Measurements from ENCODE around the gene ESPNL.

DNA sequence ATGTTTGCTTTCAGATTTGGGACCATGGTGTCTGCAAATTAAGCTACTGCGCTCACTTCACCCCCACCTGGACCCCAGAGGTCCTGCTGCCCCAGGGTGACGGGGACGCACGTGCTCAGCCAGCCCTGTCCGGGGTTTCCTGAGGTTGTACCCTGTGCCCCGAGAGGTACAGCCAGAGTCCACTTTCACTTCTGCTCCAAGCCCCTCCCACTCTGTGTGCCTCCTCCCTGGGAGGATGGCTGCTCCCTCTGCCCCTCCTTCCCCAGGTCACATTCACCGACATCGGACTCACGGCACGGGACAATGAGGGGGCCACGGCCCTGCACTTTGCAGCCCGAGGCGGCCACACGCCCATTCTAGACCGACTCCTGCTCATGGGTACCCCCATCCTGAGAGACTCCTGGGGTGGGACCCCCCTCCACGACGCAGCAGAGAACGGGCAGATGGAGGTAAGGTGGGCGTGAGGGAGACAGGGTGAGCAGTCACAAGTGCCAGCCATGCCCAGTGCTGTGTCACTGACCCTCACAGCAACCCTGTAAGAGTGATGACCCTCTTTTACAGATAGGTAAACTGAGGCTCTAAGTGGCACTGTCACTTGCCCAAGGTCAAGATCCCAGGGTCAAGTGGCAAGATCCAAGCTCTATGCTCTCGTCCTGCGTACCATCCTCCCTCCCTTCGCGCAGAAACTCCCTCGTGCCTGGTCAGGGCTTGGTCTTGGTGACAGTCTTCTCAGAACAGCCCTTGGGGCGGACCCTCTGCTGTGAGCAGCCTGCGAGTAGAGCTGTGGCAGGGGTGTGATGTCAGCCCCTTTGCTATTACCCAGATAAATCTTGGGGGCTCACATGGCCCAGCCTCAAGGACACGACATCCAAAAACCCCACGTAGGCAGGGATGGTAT, 7.6 kb downstream of the ESPNL start:
- no peak for TF ChIP-seq CTCF (IDR thresholded peaks at IDR 0.05)
- TF ChIP-seq POLR2AphosphoS5 (IDR thresholded peaks at IDR 0.05), result no peak
- TF ChIP-seq EP300 (IDR thresholded peaks at IDR 0.05), result no peak
- TF ChIP-seq POLR2A (IDR thresholded peaks at IDR 0.05; ENCODE audit: low read depth), result no peak

All from esophagus muscularis mucosa (tissue), 4 donors.